ENCODE data around the gene HESX1.

Gene HESX1

GRCh38 chr3:57160765-57161538 is 38.8 kb downstream of the HESX1 start:
- TF ChIP-seq, protein P1, sequence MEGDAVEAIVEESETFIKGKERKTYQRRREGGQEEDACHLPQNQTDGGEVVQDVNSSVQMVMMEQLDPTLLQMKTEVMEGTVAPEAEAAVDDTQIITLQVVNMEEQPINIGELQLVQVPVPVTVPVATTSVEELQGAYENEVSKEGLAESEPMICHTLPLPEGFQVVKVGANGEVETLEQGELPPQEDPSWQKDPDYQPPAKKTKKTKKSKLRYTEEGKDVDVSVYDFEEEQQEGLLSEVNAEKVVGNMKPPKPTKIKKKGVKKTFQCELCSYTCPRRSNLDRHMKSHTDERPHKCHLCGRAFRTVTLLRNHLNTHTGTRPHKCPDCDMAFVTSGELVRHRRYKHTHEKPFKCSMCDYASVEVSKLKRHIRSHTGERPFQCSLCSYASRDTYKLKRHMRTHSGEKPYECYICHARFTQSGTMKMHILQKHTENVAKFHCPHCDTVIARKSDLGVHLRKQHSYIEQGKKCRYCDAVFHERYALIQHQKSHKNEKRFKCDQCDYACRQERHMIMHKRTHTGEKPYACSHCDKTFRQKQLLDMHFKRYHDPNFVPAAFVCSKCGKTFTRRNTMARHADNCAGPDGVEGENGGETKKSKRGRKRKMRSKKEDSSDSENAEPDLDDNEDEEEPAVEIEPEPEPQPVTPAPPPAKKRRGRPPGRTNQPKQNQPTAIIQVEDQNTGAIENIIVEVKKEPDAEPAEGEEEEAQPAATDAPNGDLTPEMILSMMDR (IDR thresholded peaks at IDR 0.05; ENCODE audit: insufficient read depth, low read length, missing control alignments): no peak
- no peak for DNase-seq (ENCODE audit: low read depth, low spot score)
- ChIA-PET POLR2A (no interaction called here), CTCF (interaction anchor here (0.8 to 4.0 kb wide), 3 partner anchors 9 to 60 kb away, joined by 3 to 39 read pairs (median 3); no protein-coding TSS in a partner anchor)
- no peak overlapping the region for H3K4me3 ChIP-seq (ENCODE audit: low read depth, low read length)

- H3K4me3 ChIP-seq (ENCODE audit: low read depth, low read length): no peak overlapping the region
- DNase-seq (ENCODE audit: low read depth, low spot score): no peak
- TF ChIP-seq, protein P1 (IDR thresholded peaks at IDR 0.05; ENCODE audit: insufficient read depth, low read length, missing control alignments): no peak
- ChIA-PET CTCF (interaction anchor here (4.0 kb wide), 1 partner anchor 10 kb away, joined by 39 read pairs; no protein-coding TSS in a partner anchor), POLR2A (no interaction called here)
These were observed 39.6 kb downstream of the HESX1 start for GRCh38 chr3:57160076-57160764.

DNA sequence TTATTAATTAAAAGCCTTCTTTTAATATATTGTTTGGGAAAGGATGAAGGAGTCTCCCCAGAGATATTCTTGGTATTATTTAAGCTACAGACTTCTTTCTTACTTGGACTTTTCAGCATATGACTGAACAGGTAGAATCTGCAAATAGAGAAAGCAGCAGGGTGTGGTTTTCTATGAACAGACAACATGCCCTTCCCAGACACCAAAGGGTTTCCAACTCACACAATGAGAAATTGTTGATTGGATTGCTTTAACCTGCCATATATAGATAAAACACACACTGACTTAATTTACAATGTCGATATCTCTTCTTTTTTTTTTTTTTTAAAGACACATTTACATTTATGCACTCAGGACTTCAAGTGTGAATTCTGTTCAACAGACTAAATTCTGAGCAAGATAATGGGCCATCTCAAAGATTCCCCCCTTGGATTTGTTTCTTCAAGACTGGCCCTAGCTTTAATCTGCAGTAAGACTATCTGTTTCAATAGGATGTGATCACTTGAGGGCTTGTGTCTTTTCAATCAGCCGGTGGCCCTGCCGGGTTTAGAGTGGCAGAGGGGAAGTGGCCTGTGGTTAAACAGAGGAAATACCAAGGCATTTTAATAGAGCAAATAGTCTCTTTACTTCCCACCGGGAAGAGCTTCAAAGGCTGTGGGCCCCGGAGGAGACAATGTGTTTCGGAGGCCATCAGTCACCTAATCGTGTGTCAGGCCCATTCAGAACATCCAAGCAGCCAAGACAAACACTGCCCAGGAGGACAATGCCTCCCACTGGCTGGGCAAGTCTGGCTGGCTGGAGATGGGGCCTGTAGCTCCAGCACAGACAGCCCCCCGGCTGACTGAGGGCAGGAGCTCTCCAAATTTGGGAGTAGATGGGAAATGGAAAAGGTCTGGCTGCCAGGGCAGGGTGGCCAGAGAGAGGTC is 40.7 kb downstream of the HESX1 start:
- POLR2A ChIA-PET: no interaction called here
- CTCF ChIA-PET: interaction anchor here (1.1 to 4.0 kb wide), 2 partner anchors 11 to 170 kb away, joined by 3 to 39 read pairs; no protein-coding TSS in a partner anchor
- TF ChIP-seq, protein P1 (IDR thresholded peaks at IDR 0.05; ENCODE audit: insufficient read depth, low read length, missing control alignments): no peak
- DNase-seq (ENCODE audit: low read depth, low spot score): no peak
- H3K4me3 ChIP-seq (ENCODE audit: low read depth, low read length): no peak overlapping the region

GRCh38 chr3:57158325-57158724 is 41.5 kb downstream of the HESX1 start:
- POLR2A ChIA-PET: no interaction called here
- CTCF ChIA-PET: interaction anchor here (1.1 to 4.0 kb wide), 2 partner anchors 12 to 170 kb away, joined by 3 to 39 read pairs; no protein-coding TSS in a partner anchor
- TF ChIP-seq, protein P1 (IDR thresholded peaks at IDR 0.05; ENCODE audit: insufficient read depth, low read length, missing control alignments): no peak
- DNase-seq (ENCODE audit: low read depth, low spot score): no peak
- H3K4me3 ChIP-seq (ENCODE audit: low read depth, low read length): no peak overlapping the region

- CTCF ChIA-PET: interaction anchor here (4.0 kb wide), 1 partner anchor 13 kb away, joined by 39 read pairs; no protein-coding TSS in a partner anchor
- POLR2A ChIA-PET: no interaction called here
- TF ChIP-seq, protein P1 (IDR thresholded peaks at IDR 0.05; ENCODE audit: insufficient read depth, low read length, missing control alignments): no peak
- H3K4me3 ChIP-seq (ENCODE audit: low read depth, low read length): no peak overlapping the region
- DNase-seq (ENCODE audit: low read depth, low spot score): no peak
These were observed 42.2 kb downstream of the HESX1 start for GRCh38 chr3:57157545-57157944.
